ENCODE results near the gene EHF.
A peak's percentile ranks its signal among the peaks of the same experiment; 100 is the strongest.
"Not testable (repeated sequence)": the region's sequence is repeated elsewhere in the genome, so short reads cannot be mapped to it uniquely, and the experiment has no call there.

The EHF gene

DNA sequence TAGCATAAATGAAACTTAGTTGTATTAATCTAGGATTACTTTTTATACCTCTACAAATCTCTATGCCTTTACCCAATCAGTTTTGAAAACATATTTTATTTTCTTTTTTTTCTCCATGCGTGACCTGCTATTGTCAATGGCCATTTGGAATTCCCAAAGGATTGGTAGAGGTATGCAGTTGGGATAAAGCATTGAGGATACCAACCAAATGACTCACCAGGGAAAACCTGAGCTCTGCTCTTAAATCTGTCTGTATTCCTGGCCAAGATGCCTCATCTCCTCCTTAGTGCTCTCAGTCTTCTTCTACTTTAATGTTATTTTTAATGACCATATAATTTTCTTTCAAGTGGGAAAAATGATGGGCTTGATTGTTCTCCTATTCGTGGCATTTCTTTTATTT is 61.9 kb downstream of the EHF start:
- ATAC-seq = no peak
- TF ChIP-seq ISL1 (CRISPR knock-in tag; IDR thresholded peaks at IDR 0.05) (peak; percentile 60), OSR1 (CRISPR knock-in tag; IDR thresholded peaks at IDR 0.05) (0 out of 2 replicates have a peak, but pooled peaks have one; percentile 36)
- TF ChIP-seq, protein P1, sequence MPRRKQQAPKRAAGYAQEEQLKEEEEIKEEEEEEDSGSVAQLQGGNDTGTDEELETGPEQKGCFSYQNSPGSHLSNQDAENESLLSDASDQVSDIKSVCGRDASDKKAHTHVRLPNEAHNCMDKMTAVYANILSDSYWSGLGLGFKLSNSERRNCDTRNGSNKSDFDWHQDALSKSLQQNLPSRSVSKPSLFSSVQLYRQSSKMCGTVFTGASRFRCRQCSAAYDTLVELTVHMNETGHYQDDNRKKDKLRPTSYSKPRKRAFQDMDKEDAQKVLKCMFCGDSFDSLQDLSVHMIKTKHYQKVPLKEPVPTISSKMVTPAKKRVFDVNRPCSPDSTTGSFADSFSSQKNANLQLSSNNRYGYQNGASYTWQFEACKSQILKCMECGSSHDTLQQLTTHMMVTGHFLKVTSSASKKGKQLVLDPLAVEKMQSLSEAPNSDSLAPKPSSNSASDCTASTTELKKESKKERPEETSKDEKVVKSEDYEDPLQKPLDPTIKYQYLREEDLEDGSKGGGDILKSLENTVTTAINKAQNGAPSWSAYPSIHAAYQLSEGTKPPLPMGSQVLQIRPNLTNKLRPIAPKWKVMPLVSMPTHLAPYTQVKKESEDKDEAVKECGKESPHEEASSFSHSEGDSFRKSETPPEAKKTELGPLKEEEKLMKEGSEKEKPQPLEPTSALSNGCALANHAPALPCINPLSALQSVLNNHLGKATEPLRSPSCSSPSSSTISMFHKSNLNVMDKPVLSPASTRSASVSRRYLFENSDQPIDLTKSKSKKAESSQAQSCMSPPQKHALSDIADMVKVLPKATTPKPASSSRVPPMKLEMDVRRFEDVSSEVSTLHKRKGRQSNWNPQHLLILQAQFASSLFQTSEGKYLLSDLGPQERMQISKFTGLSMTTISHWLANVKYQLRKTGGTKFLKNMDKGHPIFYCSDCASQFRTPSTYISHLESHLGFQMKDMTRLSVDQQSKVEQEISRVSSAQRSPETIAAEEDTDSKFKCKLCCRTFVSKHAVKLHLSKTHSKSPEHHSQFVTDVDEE (CRISPR knock-in tag; IDR thresholded peaks at IDR 0.05) = no peak

DNA sequence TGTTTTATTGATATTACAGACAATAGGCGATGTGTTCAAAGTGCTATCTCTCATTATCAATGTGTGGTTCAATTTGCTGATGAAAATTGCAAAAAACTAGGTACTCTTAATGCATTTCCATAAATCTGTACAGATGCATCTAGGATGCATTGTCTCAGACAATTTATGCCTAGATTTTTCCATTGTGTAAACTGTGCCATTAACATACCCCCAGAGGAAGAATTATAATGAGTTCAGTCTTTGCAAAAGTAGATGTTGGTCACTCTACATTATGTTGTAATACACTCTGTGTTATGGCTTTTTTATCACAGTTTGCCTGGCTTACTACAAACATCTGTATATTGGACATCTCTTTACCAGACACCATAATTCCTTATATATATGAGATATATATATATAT is 62.5 kb downstream of the EHF start:
- no peak for ATAC-seq
- TF ChIP-seq, protein P2, sequence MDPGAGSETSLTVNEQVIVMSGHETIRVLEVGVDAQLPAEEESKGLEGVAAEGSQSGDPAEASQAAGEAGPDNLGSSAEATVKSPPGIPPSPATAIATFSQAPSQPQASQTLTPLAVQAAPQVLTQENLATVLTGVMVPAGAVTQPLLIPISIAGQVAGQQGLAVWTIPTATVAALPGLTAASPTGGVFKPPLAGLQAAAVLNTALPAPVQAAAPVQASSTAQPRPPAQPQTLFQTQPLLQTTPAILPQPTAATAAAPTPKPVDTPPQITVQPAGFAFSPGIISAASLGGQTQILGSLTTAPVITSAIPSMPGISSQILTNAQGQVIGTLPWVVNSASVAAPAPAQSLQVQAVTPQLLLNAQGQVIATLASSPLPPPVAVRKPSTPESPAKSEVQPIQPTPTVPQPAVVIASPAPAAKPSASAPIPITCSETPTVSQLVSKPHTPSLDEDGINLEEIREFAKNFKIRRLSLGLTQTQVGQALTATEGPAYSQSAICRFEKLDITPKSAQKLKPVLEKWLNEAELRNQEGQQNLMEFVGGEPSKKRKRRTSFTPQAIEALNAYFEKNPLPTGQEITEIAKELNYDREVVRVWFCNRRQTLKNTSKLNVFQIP (CRISPR knock-in tag; IDR thresholded peaks at IDR 0.05; ENCODE audit: borderline replicate concordance, low read depth) = no peak
- TF ChIP-seq ZNF565 (CRISPR knock-in tag; conservative IDR thresholded peaks at IDR 0.05; ENCODE audit: low read depth) = no peak
- no peak for TF ChIP-seq BACH2 (CRISPR knock-in tag; IDR thresholded peaks at IDR 0.05; ENCODE audit: borderline replicate concordance)
- TF ChIP-seq ZNF8 (CRISPR knock-in tag; IDR thresholded peaks at IDR 0.05) = no peak
- TF ChIP-seq ZC3H10 (CRISPR knock-in tag; IDR thresholded peaks at IDR 0.05) = no peak
- TF ChIP-seq ZFP3 (CRISPR knock-in tag; IDR thresholded peaks at IDR 0.05) = no peak
- no peak for TF ChIP-seq RARB (CRISPR knock-in tag; IDR thresholded peaks at IDR 0.05)
- TF ChIP-seq CSRNP3 (CRISPR knock-in tag; IDR thresholded peaks at IDR 0.05) = no peak
- no peak for TF ChIP-seq TCF4 (CRISPR knock-in tag; IDR thresholded peaks at IDR 0.05; ENCODE audit: borderline replicate concordance)

GRCh38 chr11:34685864-34686263 is 65.0 kb downstream of the EHF start:
- TF ChIP-seq, protein P3, sequence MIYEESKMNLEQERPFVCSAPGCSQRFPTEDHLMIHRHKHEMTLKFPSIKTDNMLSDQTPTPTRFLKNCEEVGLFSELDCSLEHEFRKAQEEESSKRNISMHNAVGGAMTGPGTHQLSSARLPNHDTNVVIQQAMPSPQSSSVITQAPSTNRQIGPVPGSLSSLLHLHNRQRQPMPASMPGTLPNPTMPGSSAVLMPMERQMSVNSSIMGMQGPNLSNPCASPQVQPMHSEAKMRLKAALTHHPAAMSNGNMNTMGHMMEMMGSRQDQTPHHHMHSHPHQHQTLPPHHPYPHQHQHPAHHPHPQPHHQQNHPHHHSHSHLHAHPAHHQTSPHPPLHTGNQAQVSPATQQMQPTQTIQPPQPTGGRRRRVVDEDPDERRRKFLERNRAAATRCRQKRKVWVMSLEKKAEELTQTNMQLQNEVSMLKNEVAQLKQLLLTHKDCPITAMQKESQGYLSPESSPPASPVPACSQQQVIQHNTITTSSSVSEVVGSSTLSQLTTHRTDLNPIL (CRISPR knock-in tag; IDR thresholded peaks at IDR 0.05; ENCODE audit: low read depth) = no peak
- TF ChIP-seq BACH2 (CRISPR knock-in tag; IDR thresholded peaks at IDR 0.05; ENCODE audit: borderline replicate concordance) (no peak), CSRNP3 (CRISPR knock-in tag; IDR thresholded peaks at IDR 0.05) (no peak), TCF4 (CRISPR knock-in tag; IDR thresholded peaks at IDR 0.05; ENCODE audit: borderline replicate concordance) (no peak), ESRRG (CRISPR knock-in tag; IDR thresholded peaks at IDR 0.05) (no peak), OSR1 (CRISPR knock-in tag; IDR thresholded peaks at IDR 0.05) (no peak), CSDC2 (CRISPR knock-in tag; IDR thresholded peaks at IDR 0.05) (no peak), ZC3H10 (CRISPR knock-in tag; IDR thresholded peaks at IDR 0.05) (no peak)
- no peak for ATAC-seq

DNA sequence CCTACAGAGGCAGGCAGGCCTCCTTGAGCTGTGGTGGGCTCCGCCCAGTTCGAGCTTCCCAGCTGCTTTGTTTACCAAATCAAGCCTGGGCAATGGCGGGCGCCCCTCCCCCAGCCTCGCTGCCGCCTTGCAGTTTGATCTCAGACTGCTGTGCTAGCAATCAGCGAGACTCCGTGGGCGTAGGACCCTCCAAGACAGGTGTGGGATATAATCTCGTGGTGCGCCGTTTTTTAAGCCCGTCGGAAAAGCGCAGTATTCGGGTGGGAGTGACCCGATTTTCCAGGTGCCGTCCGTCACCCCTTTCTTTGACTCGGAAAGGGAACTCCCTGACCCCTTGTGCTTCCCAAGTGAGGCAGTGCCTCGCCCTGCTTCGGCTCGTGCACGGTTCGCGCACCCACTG is 71.4 kb downstream of the EHF start:
- not testable (repeated sequence) for ATAC-seq

GRCh38 chr11:34696862-34697261 is 76.0 kb downstream of the EHF start:
- ATAC-seq = no peak
- TF ChIP-seq, protein P2 (CRISPR knock-in tag; IDR thresholded peaks at IDR 0.05; ENCODE audit: borderline replicate concordance, low read depth) = no peak
- TF ChIP-seq PATZ1 (CRISPR knock-in tag; IDR thresholded peaks at IDR 0.05; ENCODE audit: borderline replicate concordance) = no peak
- no peak for TF ChIP-seq GLIS3 (CRISPR knock-in tag; IDR thresholded peaks at IDR 0.05)
- no peak for TF ChIP-seq CSRNP3 (CRISPR knock-in tag; IDR thresholded peaks at IDR 0.05)
- no peak for TF ChIP-seq ZNF565 (CRISPR knock-in tag; conservative IDR thresholded peaks at IDR 0.05; ENCODE audit: low read depth)
- no peak for TF ChIP-seq RARB (CRISPR knock-in tag; IDR thresholded peaks at IDR 0.05)
- TF ChIP-seq ZFP30 (CRISPR knock-in tag; IDR thresholded peaks at IDR 0.05) = no peak
